HG03439 (cell line): ENCODE data around the gene SRCAP.

Source experiments
- ATAC-seq: cut with Tn5 transposase; IDR thresholded peaks from one replicate; pipeline ENCODE4 v1.9.1; 2021; ENCODE audit warnings: mild to moderate bottlenecking, moderate library complexity; ENCODE audit not compliant: unreplicated experiment

SRCAP gene

DNA sequence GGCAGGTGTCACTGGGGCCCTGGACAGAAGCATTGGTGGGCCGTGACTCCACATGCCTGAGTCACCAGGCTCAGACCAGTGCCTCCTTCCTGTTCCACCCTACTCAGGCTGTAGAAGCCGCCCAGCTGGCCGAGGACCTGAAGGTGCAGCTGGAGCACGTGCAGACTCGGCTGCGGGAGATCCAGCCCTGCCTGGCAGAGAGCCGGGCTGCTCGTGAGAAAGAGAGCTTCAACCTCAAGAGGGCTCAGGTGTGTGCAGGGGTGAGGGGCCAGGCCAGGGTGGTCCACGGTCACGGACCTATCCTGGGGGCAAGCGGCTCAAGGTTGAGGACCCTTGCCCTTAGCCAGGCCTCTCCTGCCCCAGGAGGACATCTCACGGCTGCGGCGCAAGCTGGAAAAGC lies 72.8 kb downstream of the SRCAP start:
- no peak for ATAC-seq

- no peak for ATAC-seq
These were observed 74.9 kb downstream of the SRCAP start for GRCh38 chr16:30773826-30774225.

- ATAC-seq = no peak
These were observed 75.6 kb downstream of the SRCAP start for GRCh38 chr16:30774367-30775130.

- ATAC-seq = no peak
These were observed 76.1 kb downstream of the SRCAP start for GRCh38 chr16:30775131-30775391.

- ATAC-seq = no peak
These were observed 76.6 kb downstream of the SRCAP start for GRCh38 chr16:30775392-30776188.

GRCh38 chr16:30777591-30778297 lies 78.8 kb downstream of the SRCAP start:
- ATAC-seq = no peak

GRCh38 chr16:30778549-30779244 lies 79.7 kb downstream of the SRCAP start:
- ATAC-seq = no peak

DNA sequence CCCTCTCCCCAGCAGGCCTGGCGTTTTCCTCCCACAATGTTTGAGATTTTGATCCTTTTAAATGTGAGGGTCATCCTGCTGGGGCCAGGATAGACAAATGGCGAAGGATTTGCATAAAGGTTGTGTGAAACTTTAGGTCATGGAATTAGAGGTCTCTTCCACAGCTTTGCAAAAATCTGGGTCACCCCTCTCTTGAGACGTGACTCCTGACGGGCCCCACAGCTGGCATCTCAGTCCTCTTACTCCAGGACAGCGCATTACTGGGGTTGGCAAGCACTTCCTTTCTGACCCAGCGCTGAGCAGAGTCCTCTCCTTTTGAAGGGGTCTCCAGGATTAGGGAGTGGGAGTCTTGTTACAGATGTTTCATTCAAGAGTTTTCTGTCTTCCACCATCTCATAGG lies 80.6 kb downstream of the SRCAP start:
- no peak for ATAC-seq

DNA sequence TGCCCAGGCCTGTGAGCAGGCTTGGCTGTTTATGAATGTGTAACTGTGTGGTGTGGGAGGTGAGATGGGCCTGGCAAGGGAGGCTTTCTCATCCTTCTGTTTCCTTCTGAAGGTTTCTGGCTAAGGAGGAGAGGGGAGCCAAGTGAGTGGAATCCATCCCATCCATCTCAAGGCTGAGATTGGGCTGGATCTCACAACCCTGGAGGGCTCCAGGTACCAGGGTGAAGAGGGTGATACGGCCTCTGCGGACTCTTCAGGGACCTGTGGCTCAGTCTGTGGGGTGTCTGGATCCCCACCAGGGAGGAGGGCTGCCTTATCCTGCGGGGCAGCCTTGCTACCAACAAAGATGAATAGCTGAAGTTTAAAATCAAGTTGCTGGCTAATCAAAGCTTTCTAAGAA lies 81.0 kb downstream of the SRCAP start:
- no peak for ATAC-seq

DNA sequence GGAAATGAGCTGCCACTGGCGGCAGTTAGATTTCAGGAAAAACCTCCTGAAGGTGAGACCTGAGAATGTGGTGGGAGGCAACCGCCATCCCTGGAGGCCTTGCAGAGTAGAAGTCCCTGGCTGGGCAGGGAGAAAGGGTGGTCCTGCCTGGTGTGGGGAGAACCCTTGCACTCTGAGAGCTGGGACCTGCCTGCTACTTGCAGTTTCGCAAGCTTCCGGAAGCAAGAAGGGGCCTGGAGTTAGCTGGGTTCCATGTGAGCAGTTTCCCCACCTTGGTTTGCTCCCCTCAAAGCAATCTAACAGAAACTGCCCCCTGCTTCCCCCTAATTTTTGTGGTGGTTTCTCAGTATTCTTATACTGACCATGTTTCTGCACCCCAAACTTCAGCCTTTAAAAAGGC lies 81.6 kb downstream of the SRCAP start:
- no peak for ATAC-seq

DNA sequence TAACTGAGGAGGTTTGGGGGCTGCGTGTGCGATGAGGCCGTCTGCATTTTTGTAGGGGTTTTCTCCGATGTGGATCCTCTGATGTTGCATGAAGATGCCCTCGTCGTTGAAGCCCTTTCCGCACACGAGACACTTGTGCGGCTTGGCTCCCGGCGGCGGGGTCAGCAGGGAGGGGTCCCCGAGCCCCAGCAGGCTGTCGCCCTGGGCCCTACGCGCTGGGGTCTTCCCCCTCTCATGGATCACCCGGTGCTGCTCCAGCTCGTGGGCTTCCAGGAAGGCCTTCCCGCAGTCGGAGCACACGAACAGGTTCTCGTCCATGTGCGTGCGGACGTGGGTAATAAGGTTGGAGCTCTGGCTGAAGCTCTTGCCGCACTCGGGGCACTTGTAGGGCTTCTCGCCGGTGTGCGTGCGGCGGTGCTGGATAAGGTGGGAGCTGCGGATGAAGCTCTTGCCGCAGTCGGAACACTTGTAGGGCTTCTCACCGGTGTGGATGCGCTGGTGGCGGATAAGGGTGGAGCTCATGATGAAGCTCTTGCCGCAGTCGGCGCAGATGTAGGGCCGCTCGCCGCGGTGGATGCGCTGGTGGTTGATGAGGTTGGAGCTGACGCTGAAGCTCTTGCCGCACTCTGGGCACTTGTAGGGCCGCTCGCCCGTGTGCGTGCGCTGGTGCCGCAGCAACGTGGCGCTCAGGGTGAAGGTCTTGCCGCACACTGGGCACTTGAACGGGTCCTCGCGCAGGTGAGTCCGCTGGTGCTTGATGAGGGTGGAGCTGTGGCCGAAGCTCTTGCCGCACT lies 83.7 kb downstream of the SRCAP start:
- ATAC-seq = no peak

DNA sequence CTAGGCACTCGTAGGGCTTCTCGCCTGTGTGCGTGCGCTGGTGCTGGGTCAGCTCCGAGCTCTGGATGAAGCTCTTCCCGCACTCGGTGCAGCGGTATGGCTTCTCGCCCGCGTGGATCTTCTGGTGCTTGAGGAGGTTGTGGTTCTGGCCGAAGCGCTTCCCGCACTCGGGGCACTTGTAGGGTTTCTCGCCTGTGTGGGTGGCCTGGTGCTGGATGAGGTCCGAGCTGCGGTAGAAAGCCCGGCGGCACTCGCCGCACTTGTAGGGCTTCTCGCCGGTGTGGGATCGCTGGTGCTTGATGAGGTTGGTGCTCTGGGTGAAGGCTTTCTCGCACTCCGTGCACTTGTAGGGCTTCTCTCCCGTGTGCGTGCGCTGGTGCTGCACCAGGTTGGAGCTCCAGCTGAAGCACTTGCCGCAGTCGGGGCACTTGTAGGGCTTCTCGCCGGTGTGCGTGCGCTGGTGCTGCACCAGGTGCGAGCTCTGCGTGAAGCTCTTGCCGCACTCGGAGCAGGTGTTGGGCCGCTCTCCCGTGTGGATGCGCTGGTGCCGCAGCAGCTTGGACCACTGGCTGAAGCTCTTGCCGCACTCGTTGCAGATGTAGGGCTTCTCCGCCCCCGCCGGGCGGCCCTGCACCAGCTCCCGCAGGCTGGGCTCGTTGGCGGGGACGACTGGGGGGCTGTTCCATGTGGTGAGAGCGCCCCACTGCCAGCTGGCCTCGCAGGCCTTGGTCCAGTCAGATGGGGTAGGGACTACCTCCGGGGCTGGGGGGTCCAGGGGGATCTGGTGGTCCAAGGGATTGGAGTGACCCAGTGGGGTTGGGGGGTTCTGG lies 84.5 kb downstream of the SRCAP start:
- ATAC-seq = no peak

DNA sequence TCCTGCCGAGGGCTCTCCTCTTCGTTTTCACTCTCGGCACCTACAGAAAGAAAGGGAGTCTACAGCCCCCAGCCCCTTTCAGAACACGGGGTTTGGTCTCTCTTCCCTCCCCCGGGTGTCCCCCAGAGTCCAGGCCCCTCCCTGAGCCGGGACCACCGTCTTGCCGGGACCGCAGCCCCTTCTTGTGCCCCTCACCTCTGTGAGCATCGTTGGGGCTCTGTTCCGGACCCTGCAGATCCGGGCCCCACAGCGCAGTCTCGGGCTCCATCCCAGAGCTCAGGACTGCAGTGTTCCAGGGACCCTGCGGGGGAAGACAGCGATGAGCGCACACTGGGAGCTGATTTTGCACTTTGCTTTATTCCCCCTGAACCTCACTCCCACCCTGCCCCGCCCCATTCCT lies 85.2 kb downstream of the SRCAP start:
- no peak for ATAC-seq

GRCh38 chr16:30785126-30786106 lies 86.4 kb downstream of the SRCAP start:
- ATAC-seq = no peak

- no peak for ATAC-seq
These were observed 87.4 kb downstream of the SRCAP start for GRCh38 chr16:30786115-30786935.

- no peak for ATAC-seq
These were observed 88.1 kb downstream of the SRCAP start, which contains the start of gene ZNF629 for GRCh38 chr16:30786936-30787612. ZNF629 (minus strand) TSS chr16:30787205; CDS start chr16:30784482, 2,723 bp downstream.
